HG03520 (cell line): ENCODE data around the gene HOXD4.

ENCODE experiments used
- ATAC-seq: cut with Tn5 transposase; IDR thresholded peaks from one replicate; pipeline ENCODE4 v1.9.1; 2021; ENCODE audit warnings: mild to moderate bottlenecking, moderate library complexity; ENCODE audit not compliant: unreplicated experiment

HOXD4 gene

DNA sequence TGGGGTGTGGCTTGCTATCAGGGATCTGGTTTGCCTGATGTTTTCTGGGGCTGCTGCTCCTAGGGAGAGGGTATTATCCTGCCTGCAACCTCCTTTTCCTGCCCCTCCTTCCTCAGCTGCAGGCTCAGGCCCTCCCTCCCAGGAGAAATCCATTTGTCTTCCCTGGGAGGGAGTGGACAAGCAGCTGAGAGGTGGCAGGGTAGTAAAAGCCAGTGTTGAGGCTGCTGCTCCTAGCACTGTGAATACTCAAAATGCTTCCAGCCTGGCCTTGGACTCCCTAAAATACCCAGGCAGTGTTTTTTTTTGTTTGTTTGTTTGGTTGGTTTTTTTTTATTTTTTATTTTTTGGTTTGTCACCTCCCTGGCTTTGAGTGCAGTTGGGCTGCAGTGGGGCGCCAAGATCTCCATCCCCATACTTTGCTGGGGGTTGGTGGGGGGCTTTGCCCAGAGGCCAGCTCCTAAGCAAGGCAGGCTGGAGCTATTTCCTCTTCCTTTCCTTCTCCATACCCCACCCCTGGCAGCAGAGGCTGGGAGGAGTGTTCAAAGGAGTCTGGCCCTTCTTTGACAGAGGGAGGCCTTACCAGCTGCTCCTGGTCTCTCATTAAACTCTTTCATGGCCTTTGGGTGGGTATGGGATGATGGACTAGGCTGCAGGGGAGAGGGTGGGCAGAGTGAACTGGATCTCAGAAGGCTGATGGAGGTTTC is 19.4 kb downstream of the HOXD4 start:
- ATAC-seq = no peak

DNA sequence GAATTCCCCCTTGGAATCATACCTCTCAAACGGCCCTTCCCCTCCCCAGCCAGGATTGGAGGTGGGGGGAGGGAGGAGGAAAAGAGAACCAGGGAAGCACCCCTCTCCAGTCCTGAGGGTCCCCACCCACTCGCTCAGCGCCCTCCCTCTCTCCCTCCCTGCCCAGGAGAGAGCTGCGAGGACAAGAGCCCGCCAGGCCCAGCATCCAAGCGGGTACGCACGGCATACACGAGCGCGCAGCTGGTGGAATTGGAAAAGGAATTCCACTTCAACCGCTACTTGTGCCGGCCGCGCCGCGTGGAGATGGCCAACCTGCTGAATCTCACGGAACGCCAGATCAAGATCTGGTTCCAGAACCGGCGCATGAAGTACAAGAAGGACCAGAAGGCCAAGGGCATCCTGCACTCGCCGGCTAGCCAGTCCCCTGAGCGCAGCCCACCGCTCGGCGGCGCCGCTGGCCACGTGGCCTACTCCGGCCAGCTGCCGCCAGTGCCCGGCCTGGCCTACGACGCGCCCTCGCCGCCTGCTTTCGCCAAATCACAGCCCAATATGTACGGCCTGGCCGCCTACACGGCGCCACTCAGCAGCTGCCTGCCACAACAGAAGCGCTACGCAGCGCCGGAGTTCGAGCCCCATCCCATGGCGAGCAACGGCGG is 20.1 kb downstream of the HOXD4 start:
- ATAC-seq = no peak

DNA sequence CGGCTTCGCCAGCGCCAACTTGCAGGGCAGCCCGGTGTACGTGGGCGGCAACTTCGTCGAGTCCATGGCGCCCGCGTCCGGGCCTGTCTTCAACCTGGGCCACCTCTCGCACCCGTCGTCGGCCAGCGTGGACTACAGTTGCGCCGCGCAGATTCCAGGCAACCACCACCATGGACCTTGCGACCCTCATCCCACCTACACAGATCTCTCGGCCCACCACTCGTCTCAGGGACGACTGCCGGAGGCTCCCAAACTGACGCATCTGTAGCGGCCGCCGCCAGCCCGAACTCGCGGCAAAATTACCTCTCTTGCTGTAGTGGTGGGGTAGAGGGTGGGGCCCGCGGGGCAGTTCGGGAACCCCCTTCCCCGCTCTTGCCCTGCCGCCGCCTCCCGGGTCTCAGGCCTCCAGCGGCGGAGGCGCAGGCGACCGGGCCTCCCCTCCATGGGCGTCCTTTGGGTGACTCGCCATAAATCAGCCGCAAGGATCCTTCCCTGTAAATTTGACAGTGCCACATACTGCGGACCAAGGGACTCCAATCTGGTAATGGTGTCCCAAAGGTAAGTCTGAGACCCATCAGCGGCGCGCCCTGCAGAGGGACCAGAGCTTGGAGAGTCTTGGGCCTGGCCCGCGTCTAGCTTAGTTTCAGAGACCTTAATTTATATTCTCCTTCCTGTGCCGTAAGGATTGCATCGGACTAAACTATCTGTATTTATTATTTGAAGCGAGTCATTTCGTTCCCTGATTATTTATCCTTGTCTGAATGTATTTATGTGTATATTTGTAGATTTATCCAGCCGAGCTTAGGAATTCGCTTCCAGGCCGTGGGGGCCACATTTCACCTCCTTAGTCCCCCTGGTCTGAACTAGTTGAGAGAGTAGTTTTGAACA is 20.9 kb downstream of the HOXD4 start:
- ATAC-seq = no peak

DNA sequence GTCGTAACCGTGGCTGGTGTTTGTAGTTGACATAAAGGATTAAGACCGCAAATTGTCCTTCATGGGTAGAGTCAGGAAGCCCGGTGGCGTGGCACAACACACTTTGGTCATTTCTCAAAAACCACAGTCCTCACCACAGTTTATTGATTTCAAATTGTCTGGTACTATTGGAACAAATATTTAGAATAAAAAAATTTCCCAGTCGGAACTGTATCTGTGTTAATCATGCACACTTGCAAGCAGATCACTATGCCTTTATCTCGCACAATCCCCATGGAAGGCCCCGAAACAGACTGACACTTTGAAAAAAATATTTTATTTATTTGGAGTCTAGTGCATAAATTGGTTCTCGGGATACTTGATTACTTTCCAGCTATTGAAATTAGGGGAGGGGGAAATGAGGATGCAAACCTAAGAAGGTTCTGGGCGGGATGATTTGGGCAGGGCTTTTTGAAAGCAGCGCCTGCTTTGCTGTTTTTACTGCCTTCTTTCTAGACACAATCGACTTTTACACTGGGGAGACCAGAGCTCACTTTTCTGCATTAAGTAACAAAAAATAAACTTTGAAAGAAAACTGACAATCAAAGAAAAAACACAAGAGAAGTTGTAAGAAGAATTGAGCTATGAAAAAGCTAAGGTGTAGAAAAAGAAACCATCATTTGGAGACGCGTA is 21.7 kb downstream of the HOXD4 start:
- ATAC-seq = no peak

DNA sequence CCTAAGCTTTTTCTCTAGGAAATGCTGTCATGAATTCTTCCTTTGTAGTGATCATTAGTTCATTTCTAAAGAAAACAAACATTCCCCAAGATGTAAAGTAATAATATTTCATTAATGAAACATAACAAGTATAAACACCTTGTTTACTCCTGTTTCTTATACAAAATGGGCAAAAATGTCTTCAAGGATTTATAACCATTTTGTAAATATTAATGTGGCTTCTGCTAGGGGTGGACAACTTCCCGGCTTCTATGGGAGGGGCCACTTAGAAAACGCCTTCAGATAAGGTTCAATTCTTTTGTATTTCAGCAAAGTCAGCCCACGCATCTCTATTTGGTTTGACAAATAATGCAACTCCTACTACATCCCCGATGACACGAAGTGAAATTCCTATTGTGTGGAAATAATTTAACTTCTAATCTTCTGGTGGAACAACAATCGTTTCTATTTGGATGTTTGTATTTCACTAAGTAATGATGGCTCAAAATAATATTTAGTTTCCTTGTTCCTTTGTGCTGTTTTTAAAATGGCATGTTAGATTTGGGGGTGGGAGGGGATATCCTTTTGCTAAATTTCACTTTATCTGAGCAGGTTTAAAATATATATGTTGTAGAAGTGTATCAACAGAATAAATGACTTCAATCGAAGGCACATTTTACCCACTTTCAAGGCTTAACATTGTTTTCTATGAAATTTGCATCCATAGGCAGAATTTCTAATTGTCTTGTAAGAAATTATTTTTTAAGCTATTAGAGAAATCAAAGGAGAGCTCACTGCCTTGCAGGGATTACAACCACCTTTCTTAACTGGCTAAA is 22.4 kb downstream of the HOXD4 start:
- ATAC-seq = no peak

DNA sequence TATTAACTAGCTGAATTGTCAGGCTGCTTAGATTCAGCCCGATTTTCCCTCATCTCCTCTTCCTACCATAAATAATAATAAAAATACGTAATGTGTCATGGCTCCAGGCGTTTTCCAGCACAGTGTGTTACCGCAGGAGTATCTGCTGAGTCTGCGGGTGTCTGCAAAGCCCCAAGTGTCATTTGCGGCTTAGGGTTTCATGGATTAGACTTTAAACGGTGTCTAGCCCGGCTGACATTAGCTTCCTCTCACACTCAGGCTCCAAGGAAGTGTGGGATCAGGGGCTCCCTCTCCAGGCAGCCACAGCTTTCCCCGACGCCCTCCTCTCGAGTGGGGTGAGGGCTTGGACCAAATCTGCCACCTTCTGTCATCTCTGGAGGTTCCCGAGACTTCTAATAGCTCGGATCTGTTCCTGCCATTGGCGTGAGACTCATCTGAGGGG is 23.1 kb downstream of the HOXD4 start:
- ATAC-seq = no peak

DNA sequence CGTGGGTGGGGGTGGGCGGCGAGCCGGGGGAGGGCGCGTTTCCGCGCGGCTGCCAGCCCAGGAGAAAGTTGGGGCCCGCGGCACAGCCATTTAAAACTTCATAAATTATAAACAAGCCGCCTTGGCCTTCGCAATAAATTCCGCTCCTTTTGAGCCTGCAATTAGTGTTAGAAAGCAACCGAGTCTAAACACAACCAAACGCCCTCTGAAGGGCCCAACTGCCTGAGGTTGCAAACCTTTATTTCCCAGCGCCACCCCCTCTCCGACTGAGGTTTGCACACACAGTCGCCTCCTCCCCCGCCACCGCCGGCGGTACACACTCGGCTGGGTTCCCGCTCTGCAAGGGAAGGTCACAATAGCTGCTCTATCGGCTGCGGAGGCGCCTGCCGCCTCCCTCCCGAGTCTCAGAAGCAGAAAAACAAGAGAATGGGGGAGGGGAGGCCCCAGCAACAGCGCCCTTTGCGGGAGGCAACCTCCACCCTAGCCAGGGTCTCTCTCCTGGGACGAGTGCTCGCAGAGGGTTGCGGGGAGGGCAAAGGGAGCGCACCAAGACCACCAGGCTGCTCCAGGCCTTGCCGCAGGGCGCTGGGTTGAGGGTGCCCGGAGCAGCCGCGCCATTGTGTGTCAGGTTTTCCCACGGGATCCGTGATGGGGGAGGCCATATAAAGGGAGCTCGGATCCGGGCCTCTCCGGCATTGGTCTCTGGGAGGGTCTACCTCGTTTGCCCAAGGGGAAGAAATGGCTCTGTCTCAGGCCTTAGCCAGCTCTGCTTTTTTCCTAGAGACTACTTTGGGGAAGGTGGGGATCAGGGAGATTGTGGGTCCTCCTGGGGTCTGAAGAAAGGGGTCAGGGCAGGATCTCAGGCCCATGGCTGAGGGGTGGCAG is 23.7 kb downstream of the HOXD4 start:
- ATAC-seq = no peak

DNA sequence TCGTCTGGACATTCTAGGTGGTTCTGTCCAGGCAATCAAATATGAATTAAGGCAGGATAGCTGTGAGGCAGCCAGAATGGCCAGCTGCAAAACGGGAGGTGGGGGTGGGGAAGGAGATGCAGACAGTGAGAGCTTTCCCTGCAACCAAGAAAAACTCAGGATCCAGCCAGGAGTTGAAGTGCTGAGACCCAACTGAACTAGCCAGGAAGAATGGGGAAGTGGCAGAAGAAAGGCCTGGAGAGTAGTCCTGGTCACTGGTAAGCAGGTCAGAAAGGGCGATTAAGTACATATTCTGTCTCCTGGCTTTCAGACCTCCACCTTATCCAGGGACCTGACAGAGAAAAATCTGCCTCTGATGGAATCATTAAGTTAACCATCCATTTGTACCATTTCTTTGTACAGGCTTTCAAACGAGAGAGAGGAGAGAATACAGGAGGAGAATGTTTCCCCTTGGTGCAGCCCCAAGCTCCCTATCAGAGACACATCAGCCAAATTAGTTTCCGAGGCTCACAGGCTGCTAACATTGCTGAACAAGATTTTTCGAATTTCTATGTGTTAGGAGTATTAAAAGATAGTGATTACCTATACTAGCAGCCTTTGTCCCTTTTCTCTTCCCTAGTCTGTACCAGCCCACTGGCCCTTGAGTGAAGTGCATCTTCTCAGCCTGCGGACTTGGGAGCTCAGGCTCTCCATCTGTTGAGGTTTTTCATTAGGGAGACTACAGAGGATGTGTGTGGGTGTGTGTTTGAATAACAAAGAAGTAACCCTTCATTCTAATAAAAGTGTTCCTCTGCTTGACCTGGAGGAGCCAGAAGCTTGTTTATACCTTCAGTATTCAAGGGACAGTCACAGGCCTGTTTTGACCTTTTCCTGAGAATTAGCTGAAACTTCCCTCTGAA is 24.6 kb downstream of the HOXD4 start:
- no peak for ATAC-seq

DNA sequence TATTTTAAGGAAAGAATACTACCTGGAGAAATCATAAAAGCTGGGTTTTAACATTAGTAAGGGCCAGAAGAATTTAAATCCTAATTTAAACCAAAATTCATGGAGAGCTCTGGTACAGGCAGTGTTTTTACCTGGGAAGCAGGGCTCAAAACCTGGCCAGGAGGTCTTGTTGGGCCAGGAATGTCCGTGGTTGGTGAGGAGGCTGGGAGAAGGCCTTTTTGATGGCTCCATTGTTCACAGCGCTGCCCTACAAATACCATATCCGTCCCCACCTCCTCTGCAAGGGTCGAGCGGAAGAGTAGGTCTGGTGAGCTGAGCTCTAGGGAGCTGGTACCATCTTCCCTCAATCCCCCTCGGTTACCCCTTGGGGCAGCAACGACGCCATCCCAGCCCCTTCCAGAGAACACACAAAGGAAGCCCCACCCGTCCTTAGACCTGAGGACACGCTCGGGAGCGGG is 26.3 kb downstream of the HOXD4 start:
- ATAC-seq = no peak

DNA sequence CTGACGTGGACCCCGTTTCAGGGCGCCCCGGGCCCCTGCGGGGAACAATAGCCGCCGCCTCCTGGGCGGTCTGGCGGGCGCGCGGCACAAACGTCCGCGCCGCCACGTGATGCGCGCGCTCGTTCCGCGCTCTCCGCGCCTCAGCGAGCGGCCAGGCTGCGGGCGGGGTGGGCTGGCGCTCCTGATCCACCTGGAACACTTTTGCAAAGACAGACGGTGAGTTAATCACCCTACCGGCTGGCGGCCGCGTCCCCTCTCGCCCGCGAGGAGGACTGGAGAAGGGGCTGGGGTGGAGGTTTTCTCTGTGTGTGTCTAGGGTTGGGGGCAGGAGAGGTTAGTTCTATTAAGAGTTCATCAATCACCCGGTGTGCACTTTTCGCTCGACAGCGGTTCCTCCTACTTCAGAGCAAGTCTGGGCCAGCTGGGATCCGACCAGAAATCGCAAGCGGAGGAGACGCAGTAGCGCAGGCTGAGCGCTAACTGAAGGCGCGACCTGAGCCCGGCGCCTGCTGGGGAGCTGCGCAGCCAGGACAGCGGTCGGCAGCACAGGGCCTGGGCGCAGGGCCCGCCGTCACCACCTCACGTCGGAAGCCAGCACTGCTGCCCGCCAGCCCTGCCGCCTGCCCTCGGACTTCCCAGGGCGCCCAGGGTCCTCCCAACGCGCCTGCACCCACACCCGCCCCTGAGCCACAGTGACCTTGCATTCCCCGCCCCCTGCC is 26.8 kb downstream of the HOXD4 start:
- ATAC-seq = no peak

DNA sequence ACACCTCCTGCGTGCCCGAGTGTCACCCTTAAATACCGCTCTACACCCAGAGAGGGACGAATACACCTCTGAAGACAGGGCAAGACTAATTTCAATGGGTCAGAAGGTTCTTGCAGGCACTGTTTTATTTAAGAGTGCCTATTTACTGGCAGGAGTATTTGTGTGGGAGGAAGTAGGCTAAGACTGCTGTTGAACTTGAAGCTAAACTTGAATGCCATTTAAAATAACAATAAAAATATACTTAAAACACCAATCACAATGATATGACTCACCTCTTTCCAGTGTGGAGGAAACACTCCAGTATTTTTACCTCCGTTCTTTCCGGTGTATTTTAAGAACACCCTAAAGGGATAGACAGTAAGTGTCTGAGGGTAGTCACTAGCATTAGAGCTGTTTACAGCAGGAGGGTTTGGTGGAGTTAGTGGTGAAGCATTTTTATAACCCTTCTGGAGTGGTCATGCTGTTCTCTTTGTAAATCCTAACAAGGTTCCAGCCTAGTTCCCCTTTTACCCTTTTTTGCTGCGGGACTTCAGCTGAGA is 27.5 kb downstream of the HOXD4 start:
- ATAC-seq = no peak

DNA sequence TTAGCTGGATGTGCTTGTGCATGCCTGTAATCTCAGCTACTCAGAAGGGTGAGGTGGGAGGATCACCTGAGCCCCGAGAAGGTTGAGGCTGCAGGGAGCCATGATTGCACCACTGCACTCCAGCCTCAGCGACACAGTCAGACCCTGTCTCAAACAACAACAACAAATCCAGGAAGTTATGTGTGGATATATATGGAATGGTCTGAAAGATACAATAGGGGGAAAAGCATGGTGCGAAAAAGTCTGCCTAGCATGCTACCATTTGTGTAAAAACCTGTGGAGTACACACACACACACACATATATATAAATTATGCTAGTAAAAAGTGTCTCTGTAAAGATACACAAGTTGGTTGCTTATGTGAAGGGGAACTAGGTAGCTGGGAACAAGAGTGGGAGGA is 30.2 kb downstream of the HOXD4 start:
- no peak for ATAC-seq

DNA sequence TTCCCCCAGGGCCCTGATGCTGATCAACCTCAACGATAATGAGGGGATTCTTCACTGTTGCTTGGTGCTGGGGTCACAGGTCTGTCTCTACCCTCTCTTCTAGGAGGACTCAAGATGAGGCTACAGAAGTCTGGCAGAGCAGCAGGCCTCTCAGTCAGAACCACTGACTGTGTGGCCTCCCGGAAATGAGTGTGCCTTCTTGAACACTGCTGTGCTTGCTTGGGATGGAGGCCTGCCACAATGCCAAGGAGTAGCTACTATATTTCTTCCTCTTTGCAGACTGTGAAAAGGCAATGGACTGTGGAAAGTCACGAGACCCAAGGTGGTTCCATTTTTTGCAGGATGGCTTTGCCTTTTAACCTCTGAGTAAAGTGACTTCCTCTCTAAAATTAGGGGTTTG is 31.3 kb downstream of the HOXD4 start:
- no peak for ATAC-seq

DNA sequence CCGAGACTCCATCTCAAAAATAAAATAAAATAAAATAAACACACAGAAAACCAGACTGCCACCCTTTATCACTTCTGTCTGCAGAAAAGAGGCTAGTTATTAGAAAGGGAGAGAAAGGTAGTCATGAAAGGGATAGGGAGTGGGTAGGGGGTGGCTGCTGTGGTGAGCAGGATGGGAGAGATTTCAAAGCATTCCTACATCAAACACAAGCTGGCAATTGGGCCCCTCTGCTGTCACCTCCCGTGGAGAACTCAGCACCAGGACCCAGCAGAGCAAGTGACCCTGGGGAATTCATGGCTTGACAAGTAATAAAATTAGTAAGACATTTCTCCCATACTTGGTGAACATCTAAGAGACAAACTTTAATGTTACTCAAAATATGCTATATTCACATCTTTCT is 33.4 kb downstream of the HOXD4 start:
- no peak for ATAC-seq

DNA sequence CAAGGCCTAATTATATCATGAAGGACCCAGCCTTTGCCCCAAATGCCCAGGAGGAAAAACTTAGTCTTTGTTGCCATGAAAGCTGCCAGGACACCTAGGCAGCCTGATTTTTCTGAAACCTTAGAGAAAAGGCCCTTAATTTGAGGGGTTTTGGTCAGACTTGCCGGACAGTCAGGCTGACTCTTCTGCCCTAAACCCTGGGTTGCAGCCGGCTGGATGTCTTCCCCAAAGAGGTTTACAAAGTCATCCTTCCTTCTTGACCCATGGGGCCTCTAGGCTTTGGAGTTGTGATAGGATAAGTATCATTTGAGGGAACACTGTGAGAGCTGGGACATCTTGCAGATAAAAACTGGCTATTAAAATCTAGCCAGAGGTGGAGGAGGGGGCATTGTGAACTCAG is 34.7 kb downstream of the HOXD4 start:
- ATAC-seq = no peak

DNA sequence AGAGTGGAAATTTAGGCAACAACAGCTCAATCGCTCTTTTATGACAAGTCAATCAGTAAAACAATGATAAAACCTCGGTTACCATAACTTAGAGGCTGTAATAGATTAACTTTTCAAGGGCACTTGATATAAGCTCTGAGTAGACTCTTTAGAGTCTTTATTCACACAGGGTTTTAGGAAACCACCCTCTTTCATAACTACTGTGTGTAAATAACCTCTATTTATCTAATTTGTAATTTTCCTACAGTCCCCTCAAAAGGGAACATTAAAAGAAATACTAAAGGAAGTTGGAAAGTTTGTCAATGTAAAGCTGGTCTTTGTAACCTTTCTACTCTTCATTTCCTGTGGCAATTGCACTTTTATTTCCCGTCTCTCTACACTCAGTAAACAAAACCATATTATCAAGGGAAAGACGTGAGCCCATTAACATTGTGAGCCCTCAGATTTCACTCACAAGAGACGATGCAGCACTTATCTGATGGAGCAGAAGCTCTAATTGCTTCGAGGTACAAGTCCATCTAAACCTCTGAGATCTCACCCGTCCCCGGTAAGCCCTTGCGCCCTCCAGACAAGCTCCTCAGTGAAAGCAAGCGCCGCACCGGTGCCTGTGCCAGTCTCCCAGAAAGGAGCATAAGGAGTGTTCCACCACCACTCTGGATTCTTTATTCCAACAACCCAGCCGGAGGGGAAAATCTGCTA is 36.0 kb downstream of the HOXD4 start:
- ATAC-seq = no peak
